Measurements from ENCODE around the gene SEMA6B. TPM values are rescaled to one million over a fixed set of nuclear protein-coding genes. Genes with fewer than 3 reads are reported as not detected.
A peak's percentile ranks its signal among the peaks of the same experiment; 100 is the strongest.

Gene SEMA6B
- polyA plus RNA-seq, 1 of the 3 experiments (the other 2 are of a cell fraction) = 3.7 TPM

DNA sequence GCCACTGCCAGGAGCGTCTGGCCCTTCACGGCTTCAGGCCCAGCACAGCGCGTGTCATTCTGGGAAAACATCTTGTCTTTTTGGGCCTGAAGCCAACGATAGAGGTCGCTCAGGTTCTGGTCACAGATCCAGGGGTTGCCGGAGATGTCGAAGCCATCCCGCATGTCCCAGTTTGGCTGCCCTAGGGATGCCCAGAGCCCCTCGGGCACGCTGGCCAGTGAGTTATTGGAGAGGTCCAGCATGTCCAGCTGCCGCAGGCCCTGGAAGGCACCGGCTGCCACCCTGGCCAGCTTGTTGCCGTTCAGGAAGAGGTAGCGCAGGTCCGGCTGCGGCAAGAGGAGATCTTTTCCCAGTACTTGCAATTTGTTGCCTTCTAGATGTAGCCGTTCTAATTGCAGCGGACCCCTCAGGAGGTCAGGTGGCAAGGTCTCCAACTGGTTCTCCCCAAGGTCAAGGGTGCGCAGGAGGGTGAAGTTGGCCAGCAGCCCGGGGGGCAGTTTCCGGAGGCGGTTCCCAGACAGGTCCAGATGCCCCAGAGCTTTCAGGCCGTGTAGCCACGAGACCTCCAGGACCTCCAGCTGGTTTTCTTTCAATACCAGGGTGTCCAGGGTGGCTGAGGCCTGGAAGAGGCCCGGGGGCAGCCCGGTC, 21.4 kb downstream of the SEMA6B start (continued):
- TF ChIP-seq, protein P1, sequence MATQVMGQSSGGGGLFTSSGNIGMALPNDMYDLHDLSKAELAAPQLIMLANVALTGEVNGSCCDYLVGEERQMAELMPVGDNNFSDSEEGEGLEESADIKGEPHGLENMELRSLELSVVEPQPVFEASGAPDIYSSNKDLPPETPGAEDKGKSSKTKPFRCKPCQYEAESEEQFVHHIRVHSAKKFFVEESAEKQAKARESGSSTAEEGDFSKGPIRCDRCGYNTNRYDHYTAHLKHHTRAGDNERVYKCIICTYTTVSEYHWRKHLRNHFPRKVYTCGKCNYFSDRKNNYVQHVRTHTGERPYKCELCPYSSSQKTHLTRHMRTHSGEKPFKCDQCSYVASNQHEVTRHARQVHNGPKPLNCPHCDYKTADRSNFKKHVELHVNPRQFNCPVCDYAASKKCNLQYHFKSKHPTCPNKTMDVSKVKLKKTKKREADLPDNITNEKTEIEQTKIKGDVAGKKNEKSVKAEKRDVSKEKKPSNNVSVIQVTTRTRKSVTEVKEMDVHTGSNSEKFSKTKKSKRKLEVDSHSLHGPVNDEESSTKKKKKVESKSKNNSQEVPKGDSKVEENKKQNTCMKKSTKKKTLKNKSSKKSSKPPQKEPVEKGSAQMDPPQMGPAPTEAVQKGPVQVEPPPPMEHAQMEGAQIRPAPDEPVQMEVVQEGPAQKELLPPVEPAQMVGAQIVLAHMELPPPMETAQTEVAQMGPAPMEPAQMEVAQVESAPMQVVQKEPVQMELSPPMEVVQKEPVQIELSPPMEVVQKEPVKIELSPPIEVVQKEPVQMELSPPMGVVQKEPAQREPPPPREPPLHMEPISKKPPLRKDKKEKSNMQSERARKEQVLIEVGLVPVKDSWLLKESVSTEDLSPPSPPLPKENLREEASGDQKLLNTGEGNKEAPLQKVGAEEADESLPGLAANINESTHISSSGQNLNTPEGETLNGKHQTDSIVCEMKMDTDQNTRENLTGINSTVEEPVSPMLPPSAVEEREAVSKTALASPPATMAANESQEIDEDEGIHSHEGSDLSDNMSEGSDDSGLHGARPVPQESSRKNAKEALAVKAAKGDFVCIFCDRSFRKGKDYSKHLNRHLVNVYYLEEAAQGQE (IDR thresholded peaks at IDR 0.05; ENCODE audit: low read depth, low read length) = no peak
- no peak for TF ChIP-seq FOXJ3 (CRISPR knock-in tag; IDR thresholded peaks at IDR 0.05)
- TF ChIP-seq CHD2 (IDR thresholded peaks at IDR 0.05; ENCODE audit: low read length, partially characterized antibody) = no peak
- no peak for TF ChIP-seq SIN3A (IDR thresholded peaks at IDR 0.05; ENCODE audit: borderline replicate concordance, low read depth, low read length)

DNA sequence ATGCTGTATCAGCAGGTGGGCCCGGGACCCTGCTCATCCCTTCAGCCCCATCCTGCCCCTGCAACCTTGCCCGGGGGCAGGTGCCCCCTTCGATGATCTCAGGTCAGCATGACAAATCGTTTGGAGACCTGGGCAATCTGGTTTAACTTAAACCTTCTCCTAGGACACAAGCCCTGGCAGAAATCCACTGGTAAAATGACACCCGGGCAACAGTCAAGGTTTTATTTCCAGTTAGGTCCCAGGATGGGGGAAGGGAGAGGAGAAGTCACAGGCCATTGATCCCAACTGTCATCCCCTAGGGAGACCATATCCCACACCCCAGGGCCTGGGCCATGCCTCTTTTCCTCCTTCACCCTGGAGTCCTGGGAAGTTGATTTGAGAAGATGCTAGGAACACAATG, 22.7 kb downstream of the SEMA6B start:
- ChIA-PET CTCF (interaction anchor here (0.6 to 5.7 kb wide), 4 partner anchors 10 to 195 kb away, joined by 3 to 78 read pairs (median 4); no protein-coding TSS in a partner anchor), POLR2A (no interaction called here)
- H3K9ac ChIP-seq = no peak overlapping the region
- no peaks in the 10 kb centered on the region for H3K36me3 ChIP-seq (replicated peaks in 1 of 2; ENCODE audit: control insufficient read depth in 1 of 2, insufficient read depth in 2 of 2, low read length in 1 of 2)
- H3K9me2 ChIP-seq = no peaks in the 10 kb centered on the region
- H3K4me3 ChIP-seq (ENCODE audit: low read depth in 2 of 2, low read length in 1 of 2) = no peak overlapping the region
- H3K4me2 ChIP-seq = no peak overlapping the region
- H3F3A ChIP-seq (replicated peaks; ENCODE audit: insufficient read depth) = no peaks in the 10 kb centered on the region
- peaks cover 18% of the 10 kb centered on the region; the same call in 1 of the 2 replicates for H3K27me3 ChIP-seq (ENCODE audit: insufficient read depth)
- no peaks in the 10 kb centered on the region for H3K79me2 ChIP-seq (ENCODE audit: insufficient read depth)
- H3K9me3 ChIP-seq = no peaks in the 10 kb centered on the region
- no peak overlapping the region for H3K27ac ChIP-seq (ENCODE audit: low read depth in 2 of 2, low read length in 1 of 2)
- H3K4me1 ChIP-seq (ENCODE audit: control insufficient read depth in 1 of 2, insufficient read depth in 2 of 2, low read depth in 1 of 2, low read length in 1 of 2) = peaks cover 0 to 13% of the 10 kb centered on the region in 2 experiments; a peak in 2 of 4 replicates
- WGBS (ENCODE audit: low lambda C conversion rate) = 18% methylated on average over 4 of the region's 5 CpGs
- no peaks in the 10 kb centered on the region for H4K20me1 ChIP-seq (ENCODE audit: insufficient read depth)
- TF ChIP-seq TCF12 (IDR thresholded peaks at IDR 0.05) (peak; percentile 60), MXI1 (IDR thresholded peaks at IDR 0.05; ENCODE audit: low read depth, low read length) (no peak)
- no peak overlapping the region for H2AFZ ChIP-seq (ENCODE audit: low read depth)
- peak; percentile 36 for DNase-seq

DNA sequence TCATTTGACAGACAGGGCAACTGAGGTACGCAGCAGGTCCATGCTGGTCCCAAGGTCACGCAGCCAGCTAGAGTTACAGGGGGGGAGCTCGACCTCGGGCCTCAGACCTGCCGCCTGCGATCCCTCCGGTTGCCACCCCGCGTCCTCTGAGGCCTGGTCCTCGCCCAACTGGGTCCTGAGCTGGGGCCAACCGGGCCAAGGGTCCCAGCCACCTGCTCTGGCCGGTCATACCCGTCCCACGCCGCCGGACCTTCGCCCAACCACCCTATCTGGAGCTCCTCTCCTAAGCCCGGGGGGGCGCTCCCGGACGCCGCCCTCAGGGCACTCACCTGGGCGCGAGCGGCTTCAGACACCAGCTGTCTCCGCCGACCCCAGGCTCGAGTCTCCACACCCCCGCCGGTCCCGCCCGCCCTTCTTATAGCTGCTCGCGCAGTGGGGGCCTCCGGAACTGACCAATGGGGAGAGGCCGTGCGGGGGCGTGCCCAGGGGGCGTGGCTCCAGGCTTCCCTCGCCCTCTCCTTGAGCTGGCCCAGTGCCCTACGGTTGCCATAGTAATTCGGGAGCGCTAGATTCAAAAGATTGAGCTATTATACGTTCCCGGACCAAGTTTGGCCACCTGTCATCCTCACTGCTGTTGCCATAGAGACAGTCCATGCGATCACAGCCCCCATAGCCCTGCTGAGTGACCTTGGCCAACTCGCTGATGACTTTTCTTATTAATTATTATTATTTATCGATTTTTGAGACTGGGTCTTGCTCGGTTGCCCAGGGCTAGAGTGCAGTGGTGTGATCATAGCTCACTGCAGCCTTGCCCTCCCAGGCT, 24.4 kb downstream of the SEMA6B start, which contains the start of gene PLIN5:
Gene PLIN5, minus strand, starts transcription at position 389 of the 823 bp plus-strand sequence. CDS start 1,150 bp downstream, outside the sequence.
- H3K36me3 ChIP-seq (replicated peaks in 1 of 2; ENCODE audit: control insufficient read depth in 1 of 2, insufficient read depth in 2 of 2, low read length in 1 of 2) = no peaks in the 10 kb centered on the region
- H3K4me2 ChIP-seq = peak within 1 kb of the TSS; percentile 75
- no peaks in the 10 kb centered on the region for H3K9me3 ChIP-seq
- peaks cover 0 to 13% of the 10 kb centered on the region in 2 experiments; a peak in 2 of 4 replicates for H3K4me1 ChIP-seq (ENCODE audit: control insufficient read depth in 1 of 2, insufficient read depth in 2 of 2, low read depth in 1 of 2, low read length in 1 of 2)
- 1% methylated on average over 10 of the region's 49 CpGs for WGBS (ENCODE audit: low lambda C conversion rate)
- POLR2A ChIA-PET = interaction anchor here (1.3 kb wide), 2 partner anchors 10 to 288 kb away, joined by 3 to 4 read pairs; partner anchors contain the start of gene YJU2
- H3K27me3 ChIP-seq (ENCODE audit: insufficient read depth) = peaks cover 26% of the 10 kb centered on the region; the same call in 1 of the 2 replicates
- H3K9me2 ChIP-seq = no peaks in the 10 kb centered on the region
- peak within 1 kb of the TSS; percentile 29 to 31; a peak in 3 of 4 replicates for H3K4me3 ChIP-seq (ENCODE audit: low read depth in 2 of 2, low read length in 1 of 2)
- DNase-seq = peak; percentile 98
- H4K20me1 ChIP-seq (ENCODE audit: insufficient read depth) = no peaks in the 10 kb centered on the region
- H3K79me2 ChIP-seq (ENCODE audit: insufficient read depth) = no peaks in the 10 kb centered on the region
- no peak within 1 kb of the TSS for H2AFZ ChIP-seq (ENCODE audit: low read depth)
- H3F3A ChIP-seq (replicated peaks; ENCODE audit: insufficient read depth) = no peaks in the 10 kb centered on the region
- H3K9ac ChIP-seq = no peak within 1 kb of the TSS
- H3K27ac ChIP-seq (ENCODE audit: low read depth in 2 of 2, low read length in 1 of 2) = no peak within 1 kb of the TSS
- CTCF ChIA-PET = interaction anchor here (0.6 to 5.7 kb wide), 12 partner anchors 11 to 1460 kb away, joined by 3 to 78 read pairs (median 3); partner anchors contain the start of genes PLIN4 and SEMA6B
- TF ChIP-seq, protein P2, sequence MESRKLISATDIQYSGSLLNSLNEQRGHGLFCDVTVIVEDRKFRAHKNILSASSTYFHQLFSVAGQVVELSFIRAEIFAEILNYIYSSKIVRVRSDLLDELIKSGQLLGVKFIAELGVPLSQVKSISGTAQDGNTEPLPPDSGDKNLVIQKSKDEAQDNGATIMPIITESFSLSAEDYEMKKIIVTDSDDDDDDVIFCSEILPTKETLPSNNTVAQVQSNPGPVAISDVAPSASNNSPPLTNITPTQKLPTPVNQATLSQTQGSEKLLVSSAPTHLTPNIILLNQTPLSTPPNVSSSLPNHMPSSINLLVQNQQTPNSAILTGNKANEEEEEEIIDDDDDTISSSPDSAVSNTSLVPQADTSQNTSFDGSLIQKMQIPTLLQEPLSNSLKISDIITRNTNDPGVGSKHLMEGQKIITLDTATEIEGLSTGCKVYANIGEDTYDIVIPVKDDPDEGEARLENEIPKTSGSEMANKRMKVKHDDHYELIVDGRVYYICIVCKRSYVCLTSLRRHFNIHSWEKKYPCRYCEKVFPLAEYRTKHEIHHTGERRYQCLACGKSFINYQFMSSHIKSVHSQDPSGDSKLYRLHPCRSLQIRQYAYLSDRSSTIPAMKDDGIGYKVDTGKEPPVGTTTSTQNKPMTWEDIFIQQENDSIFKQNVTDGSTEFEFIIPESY (IDR thresholded peaks at IDR 0.05; ENCODE audit: borderline replicate concordance, low read depth) = no peak
- no peak for TF ChIP-seq FOXM1 (IDR thresholded peaks at IDR 0.05; ENCODE audit: low read depth)
- no peak for TF ChIP-seq POLR2AphosphoS5 (IDR thresholded peaks at IDR 0.05; ENCODE audit: low read depth, low read length)
- TF ChIP-seq, protein P3, sequence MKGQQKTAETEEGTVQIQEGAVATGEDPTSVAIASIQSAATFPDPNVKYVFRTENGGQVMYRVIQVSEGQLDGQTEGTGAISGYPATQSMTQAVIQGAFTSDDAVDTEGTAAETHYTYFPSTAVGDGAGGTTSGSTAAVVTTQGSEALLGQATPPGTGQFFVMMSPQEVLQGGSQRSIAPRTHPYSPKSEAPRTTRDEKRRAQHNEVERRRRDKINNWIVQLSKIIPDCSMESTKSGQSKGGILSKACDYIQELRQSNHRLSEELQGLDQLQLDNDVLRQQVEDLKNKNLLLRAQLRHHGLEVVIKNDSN (IDR thresholded peaks at IDR 0.05; ENCODE audit: borderline replicate concordance, low read depth) = no peak
- TF ChIP-seq, protein P4, sequence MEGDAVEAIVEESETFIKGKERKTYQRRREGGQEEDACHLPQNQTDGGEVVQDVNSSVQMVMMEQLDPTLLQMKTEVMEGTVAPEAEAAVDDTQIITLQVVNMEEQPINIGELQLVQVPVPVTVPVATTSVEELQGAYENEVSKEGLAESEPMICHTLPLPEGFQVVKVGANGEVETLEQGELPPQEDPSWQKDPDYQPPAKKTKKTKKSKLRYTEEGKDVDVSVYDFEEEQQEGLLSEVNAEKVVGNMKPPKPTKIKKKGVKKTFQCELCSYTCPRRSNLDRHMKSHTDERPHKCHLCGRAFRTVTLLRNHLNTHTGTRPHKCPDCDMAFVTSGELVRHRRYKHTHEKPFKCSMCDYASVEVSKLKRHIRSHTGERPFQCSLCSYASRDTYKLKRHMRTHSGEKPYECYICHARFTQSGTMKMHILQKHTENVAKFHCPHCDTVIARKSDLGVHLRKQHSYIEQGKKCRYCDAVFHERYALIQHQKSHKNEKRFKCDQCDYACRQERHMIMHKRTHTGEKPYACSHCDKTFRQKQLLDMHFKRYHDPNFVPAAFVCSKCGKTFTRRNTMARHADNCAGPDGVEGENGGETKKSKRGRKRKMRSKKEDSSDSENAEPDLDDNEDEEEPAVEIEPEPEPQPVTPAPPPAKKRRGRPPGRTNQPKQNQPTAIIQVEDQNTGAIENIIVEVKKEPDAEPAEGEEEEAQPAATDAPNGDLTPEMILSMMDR (IDR thresholded peaks at IDR 0.05) = 0 out of 2 replicates have a peak, but pooled peaks have one; percentile 10
- TF ChIP-seq EP300 (IDR thresholded peaks at IDR 0.05; ENCODE audit: borderline replicate concordance in 1 of 2, low read depth in 1 of 2, low read length in 1 of 2) = no peak
- no peak for TF ChIP-seq YY1 (IDR thresholded peaks at IDR 0.05; ENCODE audit: low read depth)
